CD4-positive, alpha-beta T cell (primary cell): Measurements from ENCODE around the gene LCE1E. TPM values are rescaled to one million over a fixed set of nuclear protein-coding genes. Genes with fewer than 3 reads are reported as not detected.

Experiments
- ATAC-seq: fragments of 200-7000 bp; cut with Tn5 transposase; one replicate; pipeline ENCODE4 v1.10.0; 2022; ENCODE audit warnings: mild to moderate bottlenecking; ENCODE audit not compliant: poor library complexity
- CTCF ChIA-PET: fragments of 350-600 bp; sonication (Branson Sonifier 250); formaldehyde crosslinking; loops from one replicate; lab custom pipeline; 2021; ENCODE audit warnings: antibody characterized with exemption, inconsistent platforms; lab: Charles Lee
- POLR2A ChIA-PET: fragments of 350-600 bp; sonication (Branson Sonifier 250); formaldehyde crosslinking; loops from one replicate; lab custom pipeline; 2021; ENCODE audit warnings: antibody characterized with exemption, inconsistent platforms; lab: Charles Lee
- DNase-seq, 14 experiments: peaks; one replicate each; pipeline ENCODE4 v3.0.0-alpha.2; 2013 to 2020; ENCODE audit warnings: mixed read lengths in 2 of 14
- H3K27ac ChIP-seq, 2 donors: one replicate each; pipeline versions ENCODE4 v1.5.1 to v1.7.0; 2013; ENCODE audit warnings: low read length in 2 of 2, low read depth in 1 of 2, mild to moderate bottlenecking in 1 of 2
- H3K27me3 ChIP-seq, 2 experiments: 1 replicate in 1 of 2; 2 replicates in 1 of 2; pipeline versions ENCODE4 v1.6.1 to v1.7.0; 2013; ENCODE audit warnings: low read length in 2 of 2, control low read depth in 1 of 2, mild to moderate bottlenecking in 1 of 2, moderate library complexity in 1 of 2; ENCODE audit not compliant: insufficient read depth in 2 of 2, control insufficient read depth in 1 of 2
- H3K36me3 ChIP-seq: one replicate; pipeline ENCODE4 v1.6.1; 2013; ENCODE audit warnings: low read length, control low read depth; ENCODE audit not compliant: insufficient read depth
- H3K4me1 ChIP-seq: one replicate; pipeline ENCODE4 v1.6.1; 2013; ENCODE audit warnings: low read length, control low read depth; ENCODE audit not compliant: insufficient read depth
- H3K4me3 ChIP-seq: one replicate; pipeline ENCODE4 v1.5.1; 2013; ENCODE audit warnings: mild to moderate bottlenecking, low read length, moderate library complexity
- H3K9me3 ChIP-seq, 2 experiments: 1 replicate in 1 of 2; 2 replicates in 1 of 2; pipeline versions ENCODE4 v1.6.1 to v1.7.0; 2013; ENCODE audit warnings: low read length in 2 of 2, mild to moderate bottlenecking in 2 of 2, control low read depth in 1 of 2, moderate library complexity in 1 of 2; ENCODE audit not compliant: control insufficient read depth in 1 of 2, insufficient read depth in 1 of 2
- H3K27ac Mint-ChIP-seq: one replicate; pipeline ENCODE4 v1.8.0; 2020; ENCODE audit warnings: mixed read lengths
- H3K27me3 Mint-ChIP-seq: one replicate; pipeline ENCODE4 v1.8.0; 2021; ENCODE audit warnings: mixed read lengths
- H3K36me3 Mint-ChIP-seq: one replicate; pipeline ENCODE4 v1.8.0; 2021; ENCODE audit warnings: low read depth, mixed read lengths
- H3K4me1 Mint-ChIP-seq: one replicate; pipeline ENCODE4 v1.8.0; 2021; ENCODE audit warnings: low read depth, mixed read lengths
- H3K4me3 Mint-ChIP-seq: one replicate; pipeline ENCODE4 v1.8.0; 2020; ENCODE audit warnings: mild to moderate bottlenecking, mixed read lengths
- H3K9me3 Mint-ChIP-seq: one replicate; pipeline ENCODE4 v1.8.0; 2020; ENCODE audit warnings: mixed read lengths
- intact Hi-C, 2 experiments: fragments of 100-400 bp; cut with DNase I in 1 of 2; cut with micrococcal nuclease in 1 of 2; formaldehyde crosslinking; loops; one replicate each; pipeline versions ENCODE4 v1.15.1 to v1.9.0; 2023 to 2025; cut with DNase I, micrococcal nuclease
- total RNA-seq, 174 experiments: library from RNA in 2 of 174; stranded (reverse) in 2 of 174; gene quantifications; one replicate each; pipeline ENCODE4 v1.2.3 and lab custom pipeline; 2021 to 2026
- TF ChIP-seq, protein P1 (sequence below): fragments of 200-600 bp; IDR thresholded peaks from one replicate; pipeline ENCODE4 v1.8.0; 2022; ENCODE audit warnings: antibody characterized with exemption, mild to moderate bottlenecking

Gene LCE1E
- total RNA-seq, 2 experiments from 2014 or later = not detected

DNA sequence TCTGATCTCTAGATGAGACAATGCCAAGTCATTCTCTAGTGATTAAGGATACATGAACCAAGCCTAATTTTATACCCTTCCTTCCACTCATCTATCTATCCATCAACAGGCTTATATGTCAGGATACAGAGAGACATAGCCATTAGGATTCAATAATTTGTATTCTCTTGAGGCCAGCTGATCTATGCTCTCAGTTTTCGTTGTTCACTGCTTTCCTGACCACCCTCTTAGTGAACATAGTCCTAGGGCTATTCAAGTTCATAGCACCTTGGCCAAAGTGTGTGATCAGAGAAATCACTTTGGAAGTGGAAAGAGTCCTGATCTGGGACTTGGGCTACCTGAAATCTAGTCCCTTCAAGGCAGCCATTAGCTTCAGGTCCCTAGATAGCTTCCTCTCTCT lies 32.5 kb upstream of the LCE1E start:
- peaks cover 59% of the 10 kb centered on the region for H3K27me3 Mint-ChIP-seq
- POLR2A ChIA-PET = no interaction called here
- no peaks in the 10 kb centered on the region for H3K9me3 Mint-ChIP-seq
- H3K27ac ChIP-seq = no peak overlapping the region
- H3K27me3 ChIP-seq = peaks cover 7 to 16% of the 10 kb centered on the region in 2 experiments
- no peak overlapping the region for H3K4me3 Mint-ChIP-seq
- TF ChIP-seq, protein P1, sequence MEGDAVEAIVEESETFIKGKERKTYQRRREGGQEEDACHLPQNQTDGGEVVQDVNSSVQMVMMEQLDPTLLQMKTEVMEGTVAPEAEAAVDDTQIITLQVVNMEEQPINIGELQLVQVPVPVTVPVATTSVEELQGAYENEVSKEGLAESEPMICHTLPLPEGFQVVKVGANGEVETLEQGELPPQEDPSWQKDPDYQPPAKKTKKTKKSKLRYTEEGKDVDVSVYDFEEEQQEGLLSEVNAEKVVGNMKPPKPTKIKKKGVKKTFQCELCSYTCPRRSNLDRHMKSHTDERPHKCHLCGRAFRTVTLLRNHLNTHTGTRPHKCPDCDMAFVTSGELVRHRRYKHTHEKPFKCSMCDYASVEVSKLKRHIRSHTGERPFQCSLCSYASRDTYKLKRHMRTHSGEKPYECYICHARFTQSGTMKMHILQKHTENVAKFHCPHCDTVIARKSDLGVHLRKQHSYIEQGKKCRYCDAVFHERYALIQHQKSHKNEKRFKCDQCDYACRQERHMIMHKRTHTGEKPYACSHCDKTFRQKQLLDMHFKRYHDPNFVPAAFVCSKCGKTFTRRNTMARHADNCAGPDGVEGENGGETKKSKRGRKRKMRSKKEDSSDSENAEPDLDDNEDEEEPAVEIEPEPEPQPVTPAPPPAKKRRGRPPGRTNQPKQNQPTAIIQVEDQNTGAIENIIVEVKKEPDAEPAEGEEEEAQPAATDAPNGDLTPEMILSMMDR = no peak
- H3K4me1 ChIP-seq = no peaks in the 10 kb centered on the region
- intact Hi-C loops = no loop called here
- H3K4me3 ChIP-seq = no peak overlapping the region
- CTCF ChIA-PET = no interaction called here
- no peak overlapping the region for H3K27ac Mint-ChIP-seq
- DNase-seq = no peak
- no peaks in the 10 kb centered on the region for H3K4me1 Mint-ChIP-seq
- no peaks in the 10 kb centered on the region for H3K36me3 Mint-ChIP-seq
- no peak for ATAC-seq
- no peaks in the 10 kb centered on the region for H3K9me3 ChIP-seq
- H3K36me3 ChIP-seq = no peaks in the 10 kb centered on the region

DNA sequence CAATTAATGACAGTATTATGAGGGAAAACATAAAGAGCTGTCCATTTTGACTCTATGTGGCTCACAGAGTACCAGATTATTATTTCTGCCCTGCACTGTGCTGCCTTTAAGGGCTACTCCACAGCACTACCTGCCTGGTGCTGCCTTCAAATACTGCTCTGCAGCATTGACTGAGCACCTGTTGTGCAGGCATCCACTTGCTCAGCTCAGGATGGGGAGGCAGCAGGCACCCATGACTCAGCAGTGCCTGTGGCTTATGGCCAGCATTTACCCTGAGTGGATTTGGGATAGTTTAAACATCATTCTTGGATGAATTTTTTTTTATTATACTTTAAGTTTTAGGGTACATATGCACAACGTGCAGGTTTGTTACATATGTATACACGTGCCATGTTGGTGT lies 29.2 kb upstream of the LCE1E start:
- POLR2A ChIA-PET = no interaction called here
- no peak for ATAC-seq
- TF ChIP-seq, protein P1 = no peak
- intact Hi-C loops = no loop called here
- Histone ChIP-seq H3K27ac (no peak overlapping the region), H3K36me3 (no peaks in the 10 kb centered on the region), H3K9me3 (peaks cover 0 to 6% of the 10 kb centered on the region in 2 experiments), H3K27me3 (peaks cover 4 to 7% of the 10 kb centered on the region in 2 experiments), H3K4me1 (no peaks in the 10 kb centered on the region), H3K4me3 (no peak overlapping the region)
- H3K4me3 Mint-ChIP-seq = no peak overlapping the region
- no peaks in the 10 kb centered on the region for H3K4me1 Mint-ChIP-seq
- no peak for DNase-seq
- no peak overlapping the region for H3K27ac Mint-ChIP-seq
- peaks cover 62% of the 10 kb centered on the region for H3K27me3 Mint-ChIP-seq
- no peaks in the 10 kb centered on the region for H3K36me3 Mint-ChIP-seq
- CTCF ChIA-PET = no interaction called here
- no peaks in the 10 kb centered on the region for H3K9me3 Mint-ChIP-seq

DNA sequence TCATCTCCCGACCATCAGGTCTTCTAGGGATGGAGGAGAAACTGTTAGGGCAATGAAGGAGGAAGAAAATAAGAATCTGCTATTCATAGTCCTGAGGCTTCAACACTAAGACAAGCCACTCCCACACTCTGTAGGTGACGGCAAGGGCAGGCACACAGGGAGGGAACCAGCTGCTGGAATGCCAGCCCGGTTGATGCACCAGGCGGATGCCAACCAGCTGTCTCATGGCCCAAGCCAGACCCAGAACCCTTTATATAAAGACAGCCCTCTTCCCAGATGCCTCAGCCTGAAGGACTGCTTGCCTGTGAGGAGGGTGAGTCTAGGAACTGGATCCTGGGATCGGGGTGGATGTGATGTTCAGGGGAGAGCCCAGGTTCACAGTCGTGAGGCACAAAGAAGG lies 28.3 kb upstream of the LCE1E start, which contains the start of gene KPRP:
KPRP (plus strand) TSS at position 279 of the 400 bp plus-strand sequence. CDS start 1,564 bp downstream, outside the sequence.
- Histone ChIP-seq H3K4me1 (no peaks in the 10 kb centered on the region), H3K4me3 (no peak within 1 kb of the TSS), H3K27ac (no peak within 1 kb of the TSS), H3K9me3 (peaks cover 0 to 6% of the 10 kb centered on the region in 2 experiments), H3K27me3 (peaks cover 4 to 7% of the 10 kb centered on the region in 2 experiments), H3K36me3 (no peaks in the 10 kb centered on the region)
- Mint-ChIP-seq H3K9me3 (no peaks in the 10 kb centered on the region), H3K36me3 (no peaks in the 10 kb centered on the region), H3K27me3 (peaks cover 57% of the 10 kb centered on the region), H3K4me3 (no peak within 1 kb of the TSS), H3K27ac (no peak within 1 kb of the TSS), H3K4me1 (no peaks in the 10 kb centered on the region)
- DNase-seq (no peak), ATAC-seq (no peak)
- TF ChIP-seq, protein P1 = no peak
- ChIA-PET CTCF (no interaction called here), POLR2A (no interaction called here)
- intact Hi-C loops = no loop called here
